ENCODE measurements around the gene KLC4.

GRCh38 chr6:43050981-43051380, 8.4 kb upstream of the KLC4 start:
- TF ChIP-seq CTCF (IDR thresholded peaks at IDR 0.05) (no peak), POLR2A (IDR thresholded peaks at IDR 0.05) (no peak)

Data from ovary (tissue), 3 donors.